ENCODE measurements around the gene SLC16A8.
A peak's percentile ranks its signal among the peaks of the same experiment; 100 is the strongest.

SLC16A8 gene

GRCh38 chr22:38085056-38085455 is 1.1 kb upstream of the SLC16A8 start:
- CTCF ChIA-PET, result interaction anchor here (1.0 kb wide), 2 partner anchors 15 to 30 kb away, joined by 3 read pairs; no protein-coding TSS in a partner anchor
- no peak for DNase-seq (ENCODE audit: low read depth, low spot score)
- POLR2A ChIA-PET, result no interaction called here
- no peak for TF ChIP-seq CTCF (IDR thresholded peaks at IDR 0.05; ENCODE audit: insufficient read depth, low read length, missing control alignments)
- H3K4me3 ChIP-seq (ENCODE audit: low read depth, low read length), result no peak overlapping the region

GRCh38 chr22:38082986-38083710 is 836 bp downstream of the SLC16A8 start:
- POLR2A ChIA-PET, result no interaction called here
- no peak for DNase-seq (ENCODE audit: low read depth, low spot score)
- CTCF ChIA-PET, result no interaction called here
- no peak for TF ChIP-seq CTCF (IDR thresholded peaks at IDR 0.05; ENCODE audit: insufficient read depth, low read length, missing control alignments)
- H3K4me3 ChIP-seq (ENCODE audit: low read depth, low read length), result no peak overlapping the region

GRCh38 chr22:38081941-38082828 is 1.8 kb downstream of the SLC16A8 start:
- ChIA-PET CTCF (interaction anchor here (0.9 to 1.4 kb wide), 3 partner anchors 10 to 271 kb away, joined by 3 read pairs; no protein-coding TSS in a partner anchor), POLR2A (no interaction called here)
- DNase-seq (ENCODE audit: low read depth, low spot score), result no peak
- H3K4me3 ChIP-seq (ENCODE audit: low read depth, low read length), result no peak overlapping the region; the same call in 1 of the 2 replicates
- no peak for TF ChIP-seq CTCF (IDR thresholded peaks at IDR 0.05; ENCODE audit: insufficient read depth, low read length, missing control alignments)

- TF ChIP-seq CTCF (IDR thresholded peaks at IDR 0.05; ENCODE audit: insufficient read depth, low read length, missing control alignments), result no peak
- ChIA-PET CTCF (interaction anchor here (0.9 to 1.4 kb wide), 3 partner anchors 10 to 271 kb away, joined by 3 read pairs; no protein-coding TSS in a partner anchor), POLR2A (no interaction called here)
- peak overlapping the region; percentile 48; the same call in 1 of the 2 replicates for H3K4me3 ChIP-seq (ENCODE audit: low read depth, low read length)
- no peak for DNase-seq (ENCODE audit: low read depth, low spot score)
These were observed 2.4 kb downstream of the SLC16A8 start for GRCh38 chr22:38081636-38081940.

GRCh38 chr22:38080850-38081635 is 2.9 kb downstream of the SLC16A8 start:
- CTCF ChIA-PET, result interaction anchor here (0.9 to 1.4 kb wide), 3 partner anchors 11 to 272 kb away, joined by 3 read pairs; no protein-coding TSS in a partner anchor
- DNase-seq (ENCODE audit: low read depth, low spot score), result no peak
- TF ChIP-seq CTCF (IDR thresholded peaks at IDR 0.05; ENCODE audit: insufficient read depth, low read length, missing control alignments), result no peak
- peak overlapping the region; percentile 48 for H3K4me3 ChIP-seq (ENCODE audit: low read depth, low read length)
- POLR2A ChIA-PET, result no interaction called here
